ENCODE results near the gene BRME1.

BRME1 gene

GRCh38 chr19:13842291-13843103 is 63.4 kb downstream of the BRME1 start:
- peak overlapping the region; percentile 82 for H3K4me3 ChIP-seq (ENCODE audit: low read depth, low read length)
- TF ChIP-seq CTCF (IDR thresholded peaks at IDR 0.05; ENCODE audit: borderline replicate concordance, insufficient read depth, low read depth, low read length) = no peak

- H3K4me3 ChIP-seq (ENCODE audit: low read depth, low read length) = peak overlapping the region; percentile 82
- no peak for TF ChIP-seq CTCF (IDR thresholded peaks at IDR 0.05; ENCODE audit: borderline replicate concordance, insufficient read depth, low read depth, low read length)
These were observed 64.0 kb downstream of the BRME1 start for GRCh38 chr19:13841962-13842290.

DNA sequence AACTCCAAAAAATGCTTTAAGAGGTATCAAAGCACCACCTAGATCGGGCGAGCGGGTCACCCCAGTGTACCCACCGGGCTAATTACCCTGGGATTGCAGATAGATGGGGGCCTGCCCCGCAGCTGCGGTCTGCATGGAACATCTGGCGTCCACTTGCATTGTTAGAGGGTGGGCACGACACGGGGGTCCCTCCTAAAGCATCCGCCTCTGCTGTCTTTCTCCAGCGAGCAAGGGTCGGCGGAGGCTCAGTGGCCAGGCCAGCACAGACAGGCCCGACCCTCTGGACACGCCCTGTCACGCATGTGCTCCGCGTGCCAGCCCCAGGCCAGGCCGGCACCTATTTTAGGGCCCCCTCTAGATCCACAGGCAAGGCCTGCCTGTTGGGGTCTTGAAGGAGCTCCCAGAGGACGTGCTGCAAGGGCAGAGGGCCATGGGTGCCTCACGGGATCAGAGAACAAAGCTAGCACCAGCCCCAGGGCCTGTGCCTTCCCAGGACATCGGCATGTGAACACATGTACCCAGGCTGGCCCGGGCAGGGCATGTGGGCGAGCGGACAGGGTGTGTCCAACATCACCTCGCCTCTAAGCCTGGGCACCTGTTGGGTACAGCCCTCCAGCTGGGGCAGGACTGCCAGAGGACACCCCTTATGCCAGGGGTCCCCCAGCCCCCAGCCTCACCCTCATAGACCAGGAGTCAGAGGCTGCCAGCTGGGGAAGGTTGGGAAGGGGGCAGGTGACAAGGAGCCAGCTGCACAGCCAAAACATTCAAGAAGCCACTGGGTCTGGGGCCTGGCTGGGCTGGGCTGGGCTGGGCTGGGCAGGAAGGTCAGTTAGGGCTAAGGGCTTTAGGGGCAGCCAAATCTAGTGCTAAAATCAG is 64.6 kb downstream of the BRME1 start:
- peak overlapping the region; percentile 82 for H3K4me3 ChIP-seq (ENCODE audit: low read depth, low read length)
- no peak for TF ChIP-seq CTCF (IDR thresholded peaks at IDR 0.05; ENCODE audit: borderline replicate concordance, insufficient read depth, low read depth, low read length)

DNA sequence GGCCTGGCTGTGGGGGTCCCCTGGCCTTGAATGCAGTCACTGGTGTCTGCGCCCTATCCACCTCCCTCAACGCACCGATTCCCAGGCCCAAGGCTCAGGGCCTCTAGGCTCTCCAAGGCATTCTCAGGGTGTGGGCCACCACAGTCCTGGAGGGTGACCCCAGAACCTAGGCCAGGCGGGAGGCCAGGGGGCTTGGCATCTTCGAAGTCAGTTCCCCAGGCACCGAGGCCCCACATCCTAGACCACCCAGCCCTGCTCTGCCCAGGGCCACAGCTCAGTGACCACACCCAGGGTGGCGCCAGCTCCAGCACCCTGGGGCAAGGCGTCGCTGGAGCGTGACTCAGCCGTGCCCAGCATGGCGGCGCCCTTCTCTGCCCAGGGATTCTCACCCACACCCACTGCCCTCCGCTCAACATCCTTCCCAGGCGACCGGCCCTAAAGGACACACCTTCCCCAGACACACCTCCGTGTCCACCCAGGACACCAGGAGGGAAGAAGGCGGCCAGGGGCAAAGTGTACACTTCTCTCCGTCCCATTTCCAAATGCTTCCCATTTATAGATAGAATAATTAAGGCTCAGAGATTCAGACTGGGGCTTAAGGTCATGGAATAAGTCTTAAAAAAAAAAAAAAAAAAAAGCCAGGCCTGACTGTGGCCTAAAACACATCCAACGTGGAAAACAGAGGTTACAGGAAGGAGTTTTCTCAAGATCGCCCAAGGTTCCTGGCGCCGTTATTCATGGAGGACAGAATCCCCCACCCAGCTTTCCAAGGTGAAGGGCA is 65.4 kb downstream of the BRME1 start:
- peak overlapping the region; percentile 44 for H3K4me3 ChIP-seq (ENCODE audit: low read depth, low read length)
- TF ChIP-seq CTCF (IDR thresholded peaks at IDR 0.05; ENCODE audit: borderline replicate concordance, insufficient read depth, low read depth, low read length) = no peak

- peak overlapping the region; percentile 44 for H3K4me3 ChIP-seq (ENCODE audit: low read depth, low read length)
- no peak for TF ChIP-seq CTCF (IDR thresholded peaks at IDR 0.05; ENCODE audit: borderline replicate concordance, insufficient read depth, low read depth, low read length)
These were observed 66.0 kb downstream of the BRME1 start for GRCh38 chr19:13839938-13840304.

DNA sequence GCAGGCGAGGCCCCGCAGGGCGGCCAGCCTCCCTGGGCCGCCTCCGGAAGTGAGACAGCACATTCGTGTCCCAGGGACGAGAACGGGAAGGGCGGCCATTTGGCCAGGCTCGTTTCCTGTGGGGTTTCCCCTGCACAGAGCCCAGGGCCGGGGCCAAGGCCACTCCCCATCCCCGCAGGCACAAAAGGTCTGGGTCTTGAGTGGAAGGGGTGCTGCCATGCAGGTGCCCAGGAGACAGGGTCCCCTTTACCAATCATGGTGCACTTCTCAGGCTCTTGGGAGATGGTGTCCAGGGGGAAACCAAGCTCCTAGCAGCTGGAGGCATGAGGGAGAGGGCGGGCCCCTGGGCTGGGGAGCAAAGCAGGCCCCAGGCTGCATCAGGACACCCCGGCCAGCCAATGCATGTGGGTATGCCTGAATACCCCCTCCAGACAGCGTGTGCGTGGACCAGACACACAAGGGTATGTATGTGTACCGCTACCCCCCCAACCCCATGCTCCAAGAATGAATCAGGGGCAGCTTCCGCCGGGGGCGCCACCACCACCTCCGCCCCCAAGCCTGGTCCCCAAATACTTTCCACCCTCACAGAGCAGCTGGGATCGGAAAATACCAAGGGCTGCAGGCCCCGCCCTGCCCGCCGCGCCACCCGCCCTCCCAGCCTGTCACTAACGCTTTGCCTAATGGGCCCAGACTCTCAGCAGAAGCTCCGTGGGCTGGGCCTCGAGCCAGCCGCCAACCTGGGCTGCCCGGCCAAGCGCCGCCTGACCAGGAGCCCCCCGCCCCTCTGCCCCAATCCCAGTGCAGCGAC is 66.6 kb downstream of the BRME1 start:
- peak overlapping the region; percentile 44 for H3K4me3 ChIP-seq (ENCODE audit: low read depth, low read length)

More for the DNA sequence above, 66.6 kb downstream of the BRME1 start:
- 0 out of 2 replicates have a peak, but pooled peaks have one; percentile 2 for TF ChIP-seq CTCF (IDR thresholded peaks at IDR 0.05; ENCODE audit: borderline replicate concordance, insufficient read depth, low read depth, low read length)
